ENCODE measurements around the gene ODF4.
"Not testable (repeated sequence)": the region's sequence is repeated elsewhere in the genome, so short reads cannot be mapped to it uniquely, and the experiment has no call there.

Gene ODF4

DNA sequence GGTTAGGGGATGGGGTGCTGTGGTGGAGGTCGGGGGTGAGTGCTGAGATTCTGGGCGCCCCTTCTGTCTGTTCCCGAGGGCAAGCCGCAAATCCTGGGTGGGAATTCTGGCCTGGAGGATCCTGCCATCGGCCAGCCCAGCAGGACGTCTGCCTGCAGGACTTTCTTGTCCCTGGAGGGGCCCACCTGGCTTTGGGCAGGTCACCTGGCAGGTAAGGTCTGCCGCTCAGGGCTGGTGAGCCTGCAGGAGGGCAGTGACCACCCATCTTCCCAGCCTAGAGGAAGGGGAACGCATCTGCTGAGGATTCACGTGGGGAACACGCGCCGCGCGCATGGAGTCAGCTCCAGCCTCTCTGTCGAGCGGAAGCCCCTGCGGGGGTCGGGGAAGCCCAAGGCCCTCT lies 52.6 kb downstream of the ODF4 start:
- in situ Hi-C loops (cut with HindIII; ENCODE audit: low sequenced_read_pairs) = no loop called here

DNA sequence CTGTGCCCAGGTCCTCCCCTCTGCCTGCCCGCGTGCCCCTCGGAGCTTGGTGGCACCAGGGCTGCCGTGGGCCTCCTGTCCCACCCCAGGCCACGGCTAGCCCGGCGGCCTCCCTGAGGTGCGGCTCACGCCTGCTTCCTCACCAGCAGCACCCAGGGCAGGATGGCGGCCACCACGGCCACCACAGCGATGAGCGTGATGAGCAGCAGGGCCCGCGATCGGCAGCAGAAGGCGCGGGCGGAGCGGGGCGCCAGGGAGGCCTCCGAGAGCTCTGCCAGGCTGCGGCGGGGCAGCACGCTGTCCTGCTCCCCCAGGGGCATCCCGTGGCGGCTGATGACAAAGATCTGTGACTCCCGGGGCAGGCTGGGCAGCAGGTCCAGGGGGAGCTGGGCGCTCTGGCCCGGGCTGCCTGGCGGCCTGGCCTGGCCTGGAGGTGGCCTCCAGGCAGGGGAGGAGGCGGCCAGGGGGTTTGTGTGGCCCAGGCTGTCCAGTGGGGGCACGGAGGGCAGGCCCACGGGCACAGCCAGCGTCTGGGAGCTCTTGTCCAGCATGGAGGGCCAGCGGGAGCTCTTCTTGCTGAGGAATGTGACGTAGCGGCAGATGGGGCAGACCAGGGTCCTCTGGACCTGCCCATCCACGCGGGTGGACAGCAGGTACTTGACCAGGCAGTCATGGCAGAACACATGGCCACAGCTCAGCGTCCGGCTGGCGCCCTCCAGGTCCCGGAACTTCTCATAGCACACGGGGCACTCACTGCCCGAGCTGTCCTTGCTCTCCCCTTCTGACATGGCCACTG lies 53.2 kb downstream of the ODF4 start:
- in situ Hi-C loops (cut with HindIII; ENCODE audit: low sequenced_read_pairs) = no loop called here

DNA sequence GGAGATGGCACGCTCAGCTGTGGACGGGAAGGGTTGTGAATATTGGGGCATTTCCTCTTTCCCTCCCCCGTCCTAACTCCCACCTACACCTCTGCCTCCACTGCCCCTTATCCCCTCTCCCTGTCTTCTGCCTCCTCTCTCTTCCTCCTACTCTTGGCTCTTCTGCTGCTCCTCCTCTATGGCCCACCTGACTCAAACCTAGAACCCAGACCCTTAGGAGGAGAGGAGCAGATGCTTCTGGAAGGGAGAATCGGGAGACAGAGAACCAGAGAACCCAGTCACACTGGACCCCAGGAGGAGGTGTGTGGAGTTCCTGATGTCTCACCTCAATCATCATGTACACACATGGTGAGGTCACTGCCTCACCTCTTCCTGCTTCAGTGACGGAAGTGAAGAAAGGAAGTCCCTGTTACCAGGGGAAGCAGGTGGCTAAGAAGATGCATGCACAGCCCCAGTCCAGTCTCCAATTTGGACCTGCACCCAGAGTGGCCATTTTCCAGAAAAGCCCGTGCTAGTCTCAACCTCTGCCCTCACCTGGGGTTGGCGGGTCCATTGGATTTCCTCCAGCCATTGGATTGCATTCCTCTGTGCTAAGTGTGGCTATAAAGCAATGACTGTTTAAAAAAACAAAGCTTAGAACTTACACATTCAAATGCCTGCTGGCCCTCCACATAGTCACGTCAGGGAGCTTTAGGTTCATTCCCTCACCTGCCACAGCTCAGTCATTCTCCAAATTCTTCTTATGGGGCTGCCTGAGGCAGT lies 54.0 kb downstream of the ODF4 start:
- in situ Hi-C loops (cut with HindIII; ENCODE audit: low sequenced_read_pairs) = no loop called here

DNA sequence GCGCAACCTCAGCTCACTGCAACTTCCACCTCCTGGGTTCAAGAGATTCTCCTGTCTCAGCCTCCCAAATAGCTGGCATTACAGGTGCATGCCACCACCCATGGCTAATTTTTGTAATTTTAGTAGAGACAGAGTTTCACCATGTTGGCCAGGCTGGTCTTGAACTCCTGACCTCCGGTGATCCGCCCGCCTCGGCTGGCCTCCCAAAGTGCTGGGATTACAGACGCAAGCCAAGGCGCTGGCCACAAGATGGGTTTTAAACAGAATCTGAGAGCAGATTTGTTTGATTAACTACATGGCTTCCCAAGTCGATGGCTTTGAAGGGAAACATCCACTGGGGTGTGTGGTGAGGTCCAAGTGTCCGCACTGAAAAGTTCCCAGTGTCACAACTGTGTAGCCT lies 54.9 kb downstream of the ODF4 start:
- in situ Hi-C loops (cut with HindIII; ENCODE audit: low sequenced_read_pairs) = not testable (repeated sequence)

Measured in DLD1 (cell line).